ENCODE data around the gene TCHH. TPM values are rescaled to one million over a fixed set of nuclear protein-coding genes. Genes with fewer than 3 reads are reported as not detected.
"Not testable (repeated sequence)": the region's sequence is repeated elsewhere in the genome, so short reads cannot be mapped to it uniquely, and the experiment has no call there.

Gene TCHH
- total and polyA plus RNA-seq, 11 donors, result 0.01 to 0.05 (median 0.05) TPM; not detected in 8

DNA sequence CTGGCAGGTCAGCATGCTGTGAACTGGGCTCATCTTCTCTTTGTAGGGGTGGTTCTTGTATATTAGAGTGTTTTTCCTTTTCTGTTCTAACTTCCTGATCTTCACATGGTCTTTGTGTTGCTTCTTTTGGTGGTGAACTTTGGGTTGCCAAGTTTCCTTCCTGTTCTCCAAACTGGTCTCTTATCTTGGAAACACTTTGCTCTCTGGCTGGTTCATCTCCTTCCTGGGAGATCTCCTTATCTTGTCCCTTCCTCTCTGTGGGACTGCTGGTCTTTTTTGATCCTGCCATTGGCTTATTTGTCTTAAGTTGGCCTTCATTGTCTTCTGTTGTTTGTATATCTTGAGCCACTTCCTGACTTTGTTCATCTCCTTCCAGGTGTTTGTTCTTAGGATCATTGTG, 28.5 kb downstream of the TCHH start:
- H3K4me3 ChIP-seq, result no peak overlapping the region
- ATAC-seq (no peak), DNase-seq (no peak)
- peaks cover 0 to 6% (median 0%) of the 10 kb centered on the region in 12 donors for H3K9me3 ChIP-seq
- no peaks in the 10 kb centered on the region for H3K36me3 ChIP-seq
- no peaks in the 10 kb centered on the region for H3K4me1 ChIP-seq
- TF ChIP-seq, protein P1, sequence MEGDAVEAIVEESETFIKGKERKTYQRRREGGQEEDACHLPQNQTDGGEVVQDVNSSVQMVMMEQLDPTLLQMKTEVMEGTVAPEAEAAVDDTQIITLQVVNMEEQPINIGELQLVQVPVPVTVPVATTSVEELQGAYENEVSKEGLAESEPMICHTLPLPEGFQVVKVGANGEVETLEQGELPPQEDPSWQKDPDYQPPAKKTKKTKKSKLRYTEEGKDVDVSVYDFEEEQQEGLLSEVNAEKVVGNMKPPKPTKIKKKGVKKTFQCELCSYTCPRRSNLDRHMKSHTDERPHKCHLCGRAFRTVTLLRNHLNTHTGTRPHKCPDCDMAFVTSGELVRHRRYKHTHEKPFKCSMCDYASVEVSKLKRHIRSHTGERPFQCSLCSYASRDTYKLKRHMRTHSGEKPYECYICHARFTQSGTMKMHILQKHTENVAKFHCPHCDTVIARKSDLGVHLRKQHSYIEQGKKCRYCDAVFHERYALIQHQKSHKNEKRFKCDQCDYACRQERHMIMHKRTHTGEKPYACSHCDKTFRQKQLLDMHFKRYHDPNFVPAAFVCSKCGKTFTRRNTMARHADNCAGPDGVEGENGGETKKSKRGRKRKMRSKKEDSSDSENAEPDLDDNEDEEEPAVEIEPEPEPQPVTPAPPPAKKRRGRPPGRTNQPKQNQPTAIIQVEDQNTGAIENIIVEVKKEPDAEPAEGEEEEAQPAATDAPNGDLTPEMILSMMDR (IDR thresholded peaks at IDR 0.05), result no peak
- no peak for TF ChIP-seq POLR2A (IDR thresholded peaks at IDR 0.05)
- intact Hi-C loops (cut with DNase I), result no loop called here
- H3K27ac ChIP-seq, result no peak overlapping the region
- H3K27me3 ChIP-seq, result peaks cover 0 to 36% (median 7%) of the 10 kb centered on the region in 9 donors

DNA sequence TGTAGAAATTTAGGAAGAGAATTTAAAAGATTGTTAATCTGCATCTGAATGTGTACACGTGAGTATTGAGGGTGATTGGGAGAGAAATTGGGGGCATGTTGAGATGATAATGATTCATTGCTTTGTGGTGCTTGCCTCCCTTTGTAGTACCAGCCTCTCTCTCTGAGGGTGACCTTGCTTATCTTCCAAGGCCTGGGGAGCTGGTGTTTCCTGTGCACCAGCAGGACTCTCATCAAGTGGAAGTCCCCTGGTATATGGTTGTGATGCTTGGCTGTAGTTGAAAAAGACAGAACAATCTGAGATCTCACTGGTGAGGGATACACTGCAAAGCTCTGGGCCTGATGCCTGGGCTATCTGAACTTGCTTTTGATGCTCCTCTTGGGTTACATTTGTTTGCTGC, 30.4 kb downstream of the TCHH start:
- intact Hi-C loops (cut with DNase I), result no loop called here
- 32 to 54% (median 44%) methylated on average over 1 of the region's 1 CpG for WGBS, 4 donors
- Histone ChIP-seq H3K27ac (no peak overlapping the region), H3K9me3 (no peaks in the 10 kb centered on the region), H3K36me3 (no peaks in the 10 kb centered on the region), H3K4me3 (no peak overlapping the region), H3K27me3 (peaks cover 0 to 28% (median 5%) of the 10 kb centered on the region in 9 donors), H3K4me1 (no peaks in the 10 kb centered on the region)
- TF ChIP-seq, protein P1 (IDR thresholded peaks at IDR 0.05), result no peak
- TF ChIP-seq POLR2A (IDR thresholded peaks at IDR 0.05), result no peak
- no peak for DNase-seq
- no peak for ATAC-seq

DNA sequence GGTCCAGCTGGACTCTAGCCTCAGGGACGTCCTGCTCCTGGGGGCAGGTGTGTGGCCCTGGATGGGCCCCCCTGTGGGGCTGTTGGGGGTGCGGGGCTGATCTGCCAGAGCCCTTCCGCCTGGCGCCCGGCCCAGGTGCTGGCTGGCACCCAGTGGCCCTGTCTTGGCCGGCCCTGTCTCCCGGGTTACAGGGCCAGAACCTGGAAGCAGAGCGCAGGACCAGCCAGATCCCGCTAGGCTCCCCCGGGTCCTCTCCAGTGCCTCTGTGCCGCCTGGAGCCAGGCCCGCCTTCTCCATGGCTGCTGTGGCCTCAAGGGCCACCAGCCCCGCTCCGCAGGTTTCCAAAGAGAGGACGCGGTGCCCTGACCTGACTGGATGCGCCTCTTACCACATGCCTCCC, 34.2 kb downstream of the TCHH start:
- H3K4me1 ChIP-seq; ATAC-seq; H3K27ac ChIP-seq; DNase-seq; H3K4me3 ChIP-seq; H3K9me3 ChIP-seq; H3K36me3 ChIP-seq; intact Hi-C loops (cut with DNase I): not testable (repeated sequence)
- peaks cover 0 to 19% (median 0%) of the 10 kb centered on the region in 9 donors for H3K27me3 ChIP-seq
- WGBS, 4 donors, result 88 to 100% (median 93%) methylated on average over 1 to 17 of the region's 17 CpGs

DNA sequence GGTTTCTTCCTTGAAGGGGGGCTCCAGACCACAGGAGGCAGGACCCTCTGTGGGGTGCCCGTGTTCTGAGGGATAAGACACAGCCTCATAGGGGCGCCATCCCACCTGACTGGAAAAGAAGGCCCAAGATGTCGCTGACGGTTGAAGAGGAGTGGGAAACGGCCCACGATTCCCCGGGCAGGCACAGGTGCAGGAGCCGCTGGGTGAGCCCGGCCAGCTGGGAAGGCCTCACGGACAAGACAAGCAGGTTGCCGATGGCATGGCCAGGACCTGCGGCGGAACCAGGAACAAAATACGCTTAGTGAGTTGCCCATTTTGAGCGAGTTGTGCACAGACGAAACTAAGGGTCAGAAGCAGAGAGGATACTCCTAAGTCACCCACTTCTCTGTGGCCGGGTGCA, 34.8 kb downstream of the TCHH start:
- H3K9me3 ChIP-seq; H3K36me3 ChIP-seq; intact Hi-C loops (cut with DNase I); H3K4me3 ChIP-seq; DNase-seq; ATAC-seq; H3K4me1 ChIP-seq; H3K27ac ChIP-seq: not testable (repeated sequence)
- peaks cover 0 to 18% (median 0%) of the 10 kb centered on the region in 9 donors for H3K27me3 ChIP-seq
- WGBS, 4 donors, result 83 to 89% (median 88%) methylated on average over 17 of the region's 17 CpGs

DNA sequence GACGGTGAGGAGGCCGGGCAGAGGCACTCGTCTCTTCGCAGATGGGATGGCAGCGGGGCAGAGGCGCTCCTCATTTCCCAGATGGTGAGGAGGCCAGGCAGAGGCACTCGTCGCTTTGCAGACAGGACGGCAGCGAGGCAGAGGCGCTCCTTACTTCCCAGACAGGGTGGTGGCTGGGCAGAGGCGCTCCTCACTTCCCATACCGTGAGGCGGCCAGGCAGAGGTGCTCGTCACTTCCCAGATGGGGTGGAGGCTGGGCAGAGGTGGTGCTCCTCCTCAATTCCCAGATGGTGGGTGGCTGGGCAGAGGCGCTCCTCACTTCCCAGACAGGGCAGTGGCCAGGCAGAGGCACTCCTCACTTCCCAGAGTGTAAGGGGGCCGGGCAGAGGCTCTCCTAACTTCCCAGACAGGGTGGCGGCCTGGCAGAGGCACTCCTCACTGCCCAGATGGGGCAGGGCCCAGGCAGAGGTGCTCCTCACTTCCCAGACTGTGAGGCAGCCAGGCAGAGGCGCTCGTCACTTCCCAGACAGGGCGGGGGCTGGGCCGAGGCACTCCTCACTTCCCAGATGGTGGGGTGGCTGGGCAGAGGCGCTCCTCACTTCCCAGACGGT, 36.3 kb downstream of the TCHH start:
- intact Hi-C loops (cut with DNase I), result no loop called here
- no peaks in the 10 kb centered on the region for H3K36me3 ChIP-seq
- H3K27me3 ChIP-seq, result peaks cover 0 to 22% (median 0%) of the 10 kb centered on the region in 9 donors
- TF ChIP-seq, protein P1 (IDR thresholded peaks at IDR 0.05), result no peak
- TF ChIP-seq POLR2A (IDR thresholded peaks at IDR 0.05), result no peak
- H3K9me3 ChIP-seq, result no peaks in the 10 kb centered on the region
- 80 to 90% (median 84%) methylated on average over 22 to 24 of the region's 24 CpGs for WGBS, 4 donors
- H3K4me3 ChIP-seq, result no peak overlapping the region
- no peak overlapping the region for H3K27ac ChIP-seq
- H3K4me1 ChIP-seq, result no peaks in the 10 kb centered on the region
- DNase-seq, result peak in 1 of 5 donors; percentile 41
- ATAC-seq, result no peak
